ENCODE results near the gene RETREG3. TPM values are rescaled to one million over a fixed set of nuclear protein-coding genes. Genes with fewer than 3 reads are reported as not detected.

Gene RETREG3
- total and polyA plus RNA-seq, 2 experiments from 2014 or later, result 8.0 to 38.2 TPM

DNA sequence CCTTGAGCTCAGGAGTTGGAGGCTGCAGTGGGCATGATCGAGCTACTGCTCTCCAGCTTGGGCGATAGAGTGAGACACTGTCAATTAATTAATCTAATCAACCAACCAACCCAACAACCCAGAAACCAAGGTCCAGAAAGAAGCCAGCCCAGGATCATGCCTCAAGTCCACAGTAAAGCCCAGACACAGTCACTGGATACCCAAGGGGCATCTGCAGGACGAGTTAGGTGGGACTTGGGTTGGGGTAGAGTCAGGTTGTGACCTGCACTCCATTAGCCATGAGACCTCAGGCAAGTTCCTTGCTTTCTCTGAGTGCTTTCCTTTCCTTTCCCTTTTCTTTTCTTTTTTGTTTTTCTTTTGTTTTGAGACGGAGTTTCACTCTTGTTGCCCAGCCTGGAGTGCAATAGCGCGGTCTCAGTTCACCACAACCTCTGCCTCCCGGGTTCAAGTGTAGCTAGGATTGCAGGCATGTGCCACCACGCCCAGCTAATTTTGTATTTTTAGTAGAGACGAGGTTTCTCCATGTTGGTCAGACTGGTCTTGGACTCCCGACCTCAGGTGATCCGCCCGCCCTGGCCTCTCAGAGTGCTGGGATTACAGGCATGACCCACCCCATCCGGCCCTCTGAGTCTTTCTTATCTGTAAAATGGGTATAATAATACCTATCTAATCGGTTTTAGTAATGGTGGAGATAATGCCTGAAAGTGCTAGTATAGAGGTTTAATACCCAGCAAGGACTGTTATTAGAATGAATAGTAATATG lies 60.0 kb downstream of the RETREG3 start:
- peak overlapping the region; percentile 84 for H3K4me2 ChIP-seq
- no peak overlapping the region for H3K27ac ChIP-seq (ENCODE audit: low read depth)
- H4K20me1 ChIP-seq (replicated peaks; ENCODE audit: insufficient read depth), result peaks cover 6% of the 10 kb centered on the region; the same call in 1 of the 2 replicates
- Mint-ChIP-seq H3K27ac (no peak overlapping the region), H3K4me3 (peak overlapping the region; percentile 66), H3K27me3 (ENCODE audit: insufficient read depth, low read depth, poor library complexity) (peaks cover 8% of the 10 kb centered on the region), H3K4me1 (peaks cover 10% of the 10 kb centered on the region; the same call in 2 of the 3 replicates), H3K36me3 (ENCODE audit: low read depth) (0 out of 3 replicates have a peak, but pooled peaks cover 3% of the 10 kb centered on the region), H3K9me3 (no peaks in the 10 kb centered on the region)
- TF ChIP-seq ZNF114 (CRISPR knock-in tag; IDR thresholded peaks at IDR 0.05) (no peak), STAT1 (IDR thresholded peaks at IDR 0.05; ENCODE audit: unreplicated experiment) (no peak)
- peaks cover 10% of the 10 kb centered on the region for H3F3A ChIP-seq (replicated peaks; ENCODE audit: low read depth)
- no peak for DNase-seq (ENCODE audit: low spot score)
- no peaks in the 10 kb centered on the region for H3K9me2 ChIP-seq (ENCODE audit: insufficient read depth)
- ATAC-seq, result no peak
- H3K36me3 ChIP-seq (ENCODE audit: insufficient read depth), result no peaks in the 10 kb centered on the region
- H3K27me3 ChIP-seq (ENCODE audit: insufficient read depth), result 0 out of 2 replicates have a peak, but pooled peaks cover 7% of the 10 kb centered on the region
- H3K4me1 ChIP-seq (ENCODE audit: insufficient read depth), result peaks cover 4% of the 10 kb centered on the region; the same call in 1 of the 2 replicates
- H3K79me2 ChIP-seq (replicated peaks; ENCODE audit: insufficient read depth), result 0 out of 2 replicates have a peak, but pooled peaks cover 2% of the 10 kb centered on the region
- peak overlapping the region; percentile 72 for H3K4me3 ChIP-seq
- H2AFZ ChIP-seq, result no peak overlapping the region

DNA sequence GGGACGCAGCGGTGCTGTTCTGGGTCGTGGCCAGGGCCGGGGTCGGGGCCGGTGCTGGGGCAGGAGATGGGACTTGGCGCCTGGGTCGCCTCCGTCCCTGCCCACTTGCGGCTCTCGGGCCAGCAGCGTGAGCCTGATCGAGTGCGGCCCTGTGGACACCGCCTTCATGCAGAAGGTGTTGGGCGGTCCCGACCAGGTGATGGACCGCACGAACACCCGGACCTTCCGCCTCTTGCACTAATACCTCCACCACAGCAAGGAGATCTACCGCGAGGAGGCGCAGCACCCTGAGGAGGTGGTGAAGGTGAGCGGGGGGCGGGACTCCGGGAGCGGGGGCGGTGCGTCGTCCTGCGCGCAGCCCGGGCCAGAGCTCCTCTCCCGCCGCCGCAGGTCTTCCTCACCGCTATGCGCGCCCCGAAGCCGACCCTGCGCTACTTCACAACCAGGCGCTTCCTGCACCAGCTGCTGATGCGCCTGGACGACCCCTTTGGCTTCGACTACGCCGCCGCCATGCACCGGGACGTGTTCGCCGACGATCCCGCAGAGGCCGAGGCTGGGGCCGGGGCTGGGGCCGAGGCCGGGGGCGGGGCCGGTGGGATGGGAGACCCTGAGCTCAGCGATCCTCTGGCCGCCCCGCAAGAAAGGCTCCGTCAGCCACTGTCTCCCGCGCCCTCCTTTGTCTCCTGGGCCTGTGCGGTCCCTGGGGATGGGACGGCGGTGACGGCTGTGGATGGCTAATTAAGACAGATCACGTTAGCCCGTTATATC lies 60.9 kb downstream of the RETREG3 start:
- H3K4me3 Mint-ChIP-seq, result peak overlapping the region; percentile 66
- H3K79me2 ChIP-seq (replicated peaks; ENCODE audit: insufficient read depth), result 0 out of 2 replicates have a peak, but pooled peaks cover 2% of the 10 kb centered on the region
- peaks cover 6% of the 10 kb centered on the region for H3K27me3 Mint-ChIP-seq (ENCODE audit: insufficient read depth, low read depth, poor library complexity)
- H2AFZ ChIP-seq, result peak overlapping the region; percentile 92; the same call in 1 of the 2 replicates
- peak; percentile 88 for ATAC-seq
- H3K4me1 Mint-ChIP-seq, result peaks cover 8% of the 10 kb centered on the region; the same call in 2 of the 3 replicates
- peak; percentile 98 for DNase-seq (ENCODE audit: low spot score)
- no peaks in the 10 kb centered on the region for H3K9me2 ChIP-seq (ENCODE audit: insufficient read depth)
- no peaks in the 10 kb centered on the region for H3K36me3 ChIP-seq (ENCODE audit: insufficient read depth)
- H3K4me3 ChIP-seq, result peak overlapping the region; percentile 72
- H3K4me2 ChIP-seq, result peak overlapping the region; percentile 84
- H3K4me1 ChIP-seq (ENCODE audit: insufficient read depth), result peaks cover 4% of the 10 kb centered on the region; the same call in 1 of the 2 replicates
- no peak overlapping the region for H3K27ac Mint-ChIP-seq
- H3K27me3 ChIP-seq (ENCODE audit: insufficient read depth), result 0 out of 2 replicates have a peak, but pooled peaks cover 7% of the 10 kb centered on the region
- H3K27ac ChIP-seq (ENCODE audit: low read depth), result no peak overlapping the region
- H3F3A ChIP-seq (replicated peaks; ENCODE audit: low read depth), result peaks cover 10% of the 10 kb centered on the region
- 0 out of 3 replicates have a peak, but pooled peaks cover 3% of the 10 kb centered on the region for H3K36me3 Mint-ChIP-seq (ENCODE audit: low read depth)
- peaks cover 6% of the 10 kb centered on the region; the same call in 1 of the 2 replicates for H4K20me1 ChIP-seq (replicated peaks; ENCODE audit: insufficient read depth)
- TF ChIP-seq, protein P1, sequence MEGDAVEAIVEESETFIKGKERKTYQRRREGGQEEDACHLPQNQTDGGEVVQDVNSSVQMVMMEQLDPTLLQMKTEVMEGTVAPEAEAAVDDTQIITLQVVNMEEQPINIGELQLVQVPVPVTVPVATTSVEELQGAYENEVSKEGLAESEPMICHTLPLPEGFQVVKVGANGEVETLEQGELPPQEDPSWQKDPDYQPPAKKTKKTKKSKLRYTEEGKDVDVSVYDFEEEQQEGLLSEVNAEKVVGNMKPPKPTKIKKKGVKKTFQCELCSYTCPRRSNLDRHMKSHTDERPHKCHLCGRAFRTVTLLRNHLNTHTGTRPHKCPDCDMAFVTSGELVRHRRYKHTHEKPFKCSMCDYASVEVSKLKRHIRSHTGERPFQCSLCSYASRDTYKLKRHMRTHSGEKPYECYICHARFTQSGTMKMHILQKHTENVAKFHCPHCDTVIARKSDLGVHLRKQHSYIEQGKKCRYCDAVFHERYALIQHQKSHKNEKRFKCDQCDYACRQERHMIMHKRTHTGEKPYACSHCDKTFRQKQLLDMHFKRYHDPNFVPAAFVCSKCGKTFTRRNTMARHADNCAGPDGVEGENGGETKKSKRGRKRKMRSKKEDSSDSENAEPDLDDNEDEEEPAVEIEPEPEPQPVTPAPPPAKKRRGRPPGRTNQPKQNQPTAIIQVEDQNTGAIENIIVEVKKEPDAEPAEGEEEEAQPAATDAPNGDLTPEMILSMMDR (conservative IDR thresholded peaks at IDR 0.05; ENCODE audit: low read depth in 2 of 2), result peak; percentile 56 to 89
- TF ChIP-seq ZNF462 (CRISPR knock-in tag; IDR thresholded peaks at IDR 0.05) (no peak), CREB1 (CRISPR knock-in tag; IDR thresholded peaks at IDR 0.05; ENCODE audit: low read depth) (peak; percentile 27; the same call in 1 of the 2 replicates), NANOG (IDR thresholded peaks at IDR 0.05; ENCODE audit: borderline replicate concordance) (no peak), POLR2AphosphoS5 (IDR thresholded peaks at IDR 0.05; ENCODE audit: low read depth) (peak; percentile 81)
- H3K9me3 Mint-ChIP-seq, result no peaks in the 10 kb centered on the region
